Measurements from ENCODE around the gene PPIB. TPM values are rescaled to one million over a fixed set of nuclear protein-coding genes. Genes with fewer than 3 reads are reported as not detected.

The PPIB gene
- total RNA-seq, 1 donor from 2014 or later: 425 TPM

Other genes starting within 250 kb of the PPIB start
- gene DAPK2, start 116.5 kb downstream of the PPIB start, total RNA-seq: 1.2 to 2.6 TPM (median 2.2 TPM) in 3 replicates
- gene CIAO2A, start 69.2 kb downstream of the PPIB start, total RNA-seq: 39.3 to 42.3 TPM (median 41.8 TPM) in 3 replicates
- 93.6 to 97.9 TPM (median 94.4 TPM) in 3 replicates for gene SNX1, start 67.0 kb downstream of the PPIB start, total RNA-seq
- 0.78 to 0.91 TPM (median 0.79 TPM) in 3 replicates for gene SNX22, start 11.3 kb downstream of the PPIB start, total RNA-seq
- 22.9 to 27.1 TPM (median 25.5 TPM) in 3 replicates for gene CSNK1G1, start 193.2 kb upstream of the PPIB start, total RNA-seq
- 13.8 to 16.6 TPM (median 14.2 TPM) in 3 replicates for gene PCLAF, start 218.4 kb upstream of the PPIB start, total RNA-seq
- 22.0 to 22.7 TPM (median 22.6 TPM) in 3 replicates for gene TRIP4, start 224.8 kb upstream of the PPIB start, total RNA-seq

All from mesothelial cell of epicardium (in vitro differentiated cells).